ENCODE data around the gene GASK1A.
"Not testable (repeated sequence)": the region's sequence is repeated elsewhere in the genome, so short reads cannot be mapped to it uniquely, and the experiment has no call there.

The GASK1A gene

DNA sequence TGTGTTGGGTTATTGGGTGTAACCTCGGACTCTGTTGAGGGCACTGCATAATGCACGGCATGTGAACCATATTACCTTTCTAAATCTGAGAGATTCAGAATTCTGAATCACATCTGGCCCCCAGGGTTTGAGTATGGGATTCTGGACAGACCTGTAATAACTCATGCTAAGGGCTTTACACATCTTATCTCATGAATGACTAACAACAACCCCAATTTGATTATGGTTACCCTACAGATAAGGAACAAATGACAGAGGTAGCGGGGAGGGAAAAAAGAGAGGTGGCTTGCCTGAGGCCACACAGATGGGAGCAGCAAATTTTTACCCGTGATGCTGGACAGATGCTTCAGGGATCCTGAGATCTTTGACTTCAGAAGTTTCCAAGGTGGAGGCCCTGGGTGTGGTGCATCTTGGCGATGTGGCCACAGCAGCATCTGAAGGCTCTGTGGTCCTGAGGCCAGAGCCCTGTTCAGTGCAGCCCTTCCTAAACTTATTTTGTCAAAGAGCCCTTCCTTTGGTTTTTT lies 83.0 kb downstream of the GASK1A start:
- no peak for DNase-seq (ENCODE audit: low read depth)

DNA sequence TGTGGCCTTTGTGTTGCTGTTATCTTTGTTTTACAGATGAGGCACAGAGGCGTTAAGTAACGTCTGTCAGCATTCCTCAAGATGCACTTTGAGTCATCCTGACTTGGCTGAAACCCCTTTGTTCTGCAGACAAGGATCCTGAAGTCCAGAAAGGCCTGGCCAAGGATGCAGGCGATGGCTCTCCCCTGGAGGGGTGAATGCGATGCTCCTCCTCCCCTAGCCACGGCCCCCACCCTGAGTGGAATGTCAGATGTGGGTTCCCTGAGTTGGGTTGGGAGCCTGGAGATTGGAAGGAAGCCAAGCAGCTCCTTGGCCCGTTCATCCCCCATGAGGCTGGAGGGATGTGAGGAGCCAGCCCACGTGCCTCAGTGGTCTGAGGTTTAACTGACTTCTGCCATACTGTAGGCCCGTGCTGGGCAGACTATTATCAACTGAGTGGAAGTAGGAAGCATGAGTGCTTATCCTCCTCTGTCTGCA lies 83.5 kb downstream of the GASK1A start:
- no peak for DNase-seq (ENCODE audit: low read depth)

DNA sequence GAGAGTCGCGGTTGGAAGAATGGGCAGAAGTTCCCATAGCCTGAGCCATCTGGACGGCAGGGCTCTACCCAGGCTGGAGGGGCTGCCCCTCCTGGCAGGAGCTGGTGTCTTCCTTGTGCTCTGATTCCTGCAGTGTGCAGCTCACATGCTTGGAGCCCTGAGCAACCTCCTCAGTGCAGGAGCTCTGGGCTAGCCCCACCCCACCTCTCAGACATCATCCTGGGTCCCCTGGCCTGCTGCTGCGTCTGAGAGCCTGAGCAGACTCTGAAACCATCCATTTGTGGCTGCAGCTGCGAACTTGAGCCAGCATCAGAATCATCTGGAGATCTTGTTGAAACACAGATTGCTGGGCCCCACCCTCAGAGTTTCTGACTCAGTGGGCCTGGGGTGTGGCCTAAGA lies 84.0 kb downstream of the GASK1A start:
- no peak for DNase-seq (ENCODE audit: low read depth)

- DNase-seq (ENCODE audit: low read depth): not testable (repeated sequence)
These were observed 91.6 kb downstream of the GASK1A start for GRCh38 chr3:43070670-43071069.

DNA sequence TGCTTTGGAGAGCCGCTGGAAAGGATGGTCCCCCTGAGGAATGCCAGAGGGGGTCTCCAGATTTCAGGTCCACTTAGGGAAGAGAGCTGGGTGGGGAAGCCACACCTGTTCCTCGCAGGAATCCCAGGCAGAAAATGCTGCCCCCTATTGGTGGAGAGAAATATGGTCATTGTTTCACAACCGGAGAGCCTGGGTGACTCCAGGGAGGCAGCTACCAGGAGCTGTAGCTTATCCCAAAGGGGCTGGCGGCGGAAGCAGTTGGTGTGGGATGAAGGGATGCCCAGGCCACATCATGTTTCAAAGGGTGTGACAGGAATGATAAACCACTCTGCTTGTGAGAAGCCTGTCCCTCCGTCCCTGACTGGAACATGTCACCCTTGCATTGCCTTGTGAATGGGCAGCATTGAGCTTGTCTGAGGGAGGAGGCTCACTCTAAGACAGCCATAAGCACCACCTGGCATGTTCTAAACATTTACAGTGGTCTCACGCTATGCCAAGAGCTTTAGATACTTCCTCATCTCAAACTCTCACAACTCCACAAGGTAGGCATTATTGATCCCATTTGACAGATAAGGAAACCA lies 92.3 kb downstream of the GASK1A start:
- DNase-seq (ENCODE audit: low read depth): no peak

DNA sequence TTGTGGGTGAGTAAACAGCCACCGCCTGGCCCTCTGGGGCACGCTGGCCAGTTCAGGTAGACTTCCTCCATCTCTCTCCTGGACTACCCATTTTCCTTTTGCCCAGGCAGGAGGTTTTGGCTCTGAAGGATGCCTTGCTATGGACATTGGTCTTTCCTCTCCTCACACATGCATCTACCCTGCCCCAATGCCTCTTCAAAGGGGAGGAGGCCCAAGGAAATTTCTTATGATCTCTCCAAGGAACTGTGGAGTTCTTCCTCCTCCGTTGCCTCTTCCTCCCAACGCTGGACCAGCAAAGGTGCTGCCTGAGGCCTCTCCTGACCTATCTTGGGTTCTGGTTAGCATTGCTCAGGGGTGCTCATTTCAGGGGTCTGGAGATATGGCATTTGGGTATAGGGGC lies 93.2 kb downstream of the GASK1A start:
- DNase-seq (ENCODE audit: low read depth): no peak

DNA sequence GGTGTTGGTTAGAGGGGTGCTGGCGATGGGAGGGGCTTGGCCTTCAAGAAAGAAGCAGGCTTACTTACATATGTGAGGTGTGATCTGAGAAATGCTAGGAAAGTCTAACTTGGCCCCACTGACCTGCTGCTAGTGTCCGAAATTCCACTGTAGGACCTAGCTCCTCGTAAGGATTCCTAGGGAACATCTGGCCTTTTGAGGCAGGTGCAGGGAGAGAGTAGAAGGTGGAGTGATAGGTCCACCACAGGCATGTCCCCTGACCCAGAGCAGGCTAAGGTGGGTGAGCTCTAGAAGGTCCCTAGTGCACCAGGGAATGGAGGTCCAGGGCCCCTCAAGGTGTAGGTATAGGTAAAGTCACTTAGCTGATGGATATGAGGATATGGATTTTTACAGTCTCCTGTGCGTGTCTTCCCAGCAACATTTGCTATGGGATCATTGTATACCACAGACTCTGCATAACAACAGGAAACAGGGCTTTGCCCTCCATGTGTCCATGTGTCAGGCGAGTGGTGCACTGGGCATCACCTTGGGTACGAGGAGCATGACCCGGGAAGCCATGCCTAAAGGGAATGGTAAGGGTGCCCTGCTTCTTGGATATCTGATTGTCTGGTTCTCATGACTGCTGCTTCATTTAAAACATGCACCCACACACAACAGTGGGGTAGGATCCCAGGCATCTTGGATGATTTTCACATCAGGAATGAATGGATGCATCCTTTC lies 94.2 kb downstream of the GASK1A start:
- no peak for DNase-seq (ENCODE audit: low read depth)

DNA sequence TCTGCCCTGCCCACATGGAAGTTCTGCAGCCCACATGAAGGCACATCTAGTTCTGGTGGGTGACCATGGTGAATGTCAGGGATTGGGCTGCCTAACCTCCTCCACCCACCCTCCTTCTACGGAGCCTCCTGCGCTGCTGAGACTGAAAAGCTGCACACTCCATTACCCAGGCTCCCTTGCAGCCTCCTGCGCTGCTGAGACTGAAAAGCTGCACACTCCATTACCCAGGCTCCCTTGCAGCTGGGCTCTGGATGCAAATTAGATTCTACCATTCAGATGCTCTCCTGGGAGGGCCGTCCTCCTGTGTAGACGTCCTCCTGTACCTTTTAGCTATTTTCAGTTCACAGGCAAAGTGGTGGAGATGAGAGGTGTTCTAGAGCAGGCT lies 94.7 kb downstream of the GASK1A start:
- DNase-seq (ENCODE audit: low read depth): no peak

DNA sequence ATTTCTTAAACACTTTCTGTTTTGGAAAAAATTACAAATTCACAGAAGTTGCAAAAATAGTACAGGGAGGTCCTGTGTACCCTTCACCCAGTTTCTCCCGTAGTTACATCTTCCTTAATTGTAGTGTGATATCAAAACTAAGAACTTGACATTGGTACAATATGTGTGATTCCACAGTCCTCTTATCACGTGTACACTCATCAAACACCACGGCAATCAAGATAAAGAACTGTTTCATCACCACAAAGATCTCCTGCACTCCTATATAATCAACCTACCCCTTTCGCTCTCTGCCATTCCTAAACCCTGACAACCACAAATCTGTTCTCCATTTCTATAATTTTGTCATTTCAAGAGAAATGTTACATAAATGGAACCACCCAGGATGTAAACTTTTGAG lies 95.4 kb downstream of the GASK1A start:
- no peak for DNase-seq (ENCODE audit: low read depth)

- no peak for DNase-seq (ENCODE audit: low read depth)
These were observed 96.0 kb downstream of the GASK1A start for GRCh38 chr3:43074901-43075689.

DNA sequence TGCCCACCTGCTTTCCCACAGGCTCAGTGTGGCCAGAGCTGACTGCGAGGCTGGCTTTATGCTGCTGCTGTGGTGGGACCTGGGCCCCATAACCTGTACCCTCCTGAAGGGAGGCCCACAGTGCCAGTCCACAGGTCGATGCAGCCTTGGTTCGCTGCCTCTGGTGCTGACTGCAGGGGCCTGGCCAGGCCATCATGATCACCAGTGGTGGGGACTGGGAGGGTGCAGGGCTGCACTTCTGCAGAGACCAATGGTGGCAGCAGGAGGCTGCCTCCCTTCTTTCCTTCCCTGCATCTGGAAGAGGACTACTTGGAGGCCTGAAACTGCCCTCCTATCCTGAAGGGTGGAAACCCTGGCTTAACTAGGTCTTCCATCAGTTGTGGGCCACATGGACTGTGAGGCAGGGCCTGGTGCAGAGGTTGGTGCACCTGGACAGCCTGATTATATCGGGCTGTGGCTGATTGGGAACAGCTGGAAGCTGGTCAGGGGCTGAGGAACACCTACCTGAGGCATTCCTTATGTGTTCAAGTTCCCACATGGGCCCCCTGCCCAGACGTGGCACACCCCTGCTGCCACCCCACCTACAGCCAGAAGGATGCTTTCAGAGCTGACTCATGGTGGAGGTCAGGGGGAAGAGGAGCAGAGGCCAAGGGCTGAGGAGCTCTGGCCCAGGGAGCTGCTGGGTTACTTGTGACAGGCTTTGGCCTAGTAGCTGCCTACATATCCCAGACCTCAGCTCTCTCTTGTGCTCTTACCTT lies 97.0 kb downstream of the GASK1A start:
- DNase-seq (ENCODE audit: low read depth): no peak

- no peak for DNase-seq (ENCODE audit: low read depth)
These were observed 97.7 kb downstream of the GASK1A start for GRCh38 chr3:43076857-43077256.

- DNase-seq (ENCODE audit: low read depth): no peak
These were observed 98.2 kb downstream of the GASK1A start for GRCh38 chr3:43077261-43077660.

DNA sequence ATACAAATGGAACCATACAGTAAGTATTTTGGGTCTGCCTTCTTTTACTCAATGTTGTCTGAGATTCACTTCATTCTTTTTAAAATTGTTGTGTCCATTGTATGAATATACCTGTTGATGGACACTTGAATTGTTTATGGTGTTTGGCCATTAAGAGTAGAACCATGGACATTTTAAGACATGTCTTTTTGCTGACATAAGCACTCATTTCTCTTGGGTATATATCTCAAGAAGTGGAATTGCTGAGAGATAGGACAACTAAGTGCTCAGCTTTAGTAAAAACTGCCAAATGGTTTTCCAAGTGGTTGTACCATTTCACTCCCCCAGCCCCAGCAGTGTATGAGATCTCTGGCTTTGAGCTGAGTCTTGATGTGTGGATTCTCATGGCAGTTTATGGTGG lies 98.6 kb downstream of the GASK1A start:
- no peak for DNase-seq (ENCODE audit: low read depth)

DNA sequence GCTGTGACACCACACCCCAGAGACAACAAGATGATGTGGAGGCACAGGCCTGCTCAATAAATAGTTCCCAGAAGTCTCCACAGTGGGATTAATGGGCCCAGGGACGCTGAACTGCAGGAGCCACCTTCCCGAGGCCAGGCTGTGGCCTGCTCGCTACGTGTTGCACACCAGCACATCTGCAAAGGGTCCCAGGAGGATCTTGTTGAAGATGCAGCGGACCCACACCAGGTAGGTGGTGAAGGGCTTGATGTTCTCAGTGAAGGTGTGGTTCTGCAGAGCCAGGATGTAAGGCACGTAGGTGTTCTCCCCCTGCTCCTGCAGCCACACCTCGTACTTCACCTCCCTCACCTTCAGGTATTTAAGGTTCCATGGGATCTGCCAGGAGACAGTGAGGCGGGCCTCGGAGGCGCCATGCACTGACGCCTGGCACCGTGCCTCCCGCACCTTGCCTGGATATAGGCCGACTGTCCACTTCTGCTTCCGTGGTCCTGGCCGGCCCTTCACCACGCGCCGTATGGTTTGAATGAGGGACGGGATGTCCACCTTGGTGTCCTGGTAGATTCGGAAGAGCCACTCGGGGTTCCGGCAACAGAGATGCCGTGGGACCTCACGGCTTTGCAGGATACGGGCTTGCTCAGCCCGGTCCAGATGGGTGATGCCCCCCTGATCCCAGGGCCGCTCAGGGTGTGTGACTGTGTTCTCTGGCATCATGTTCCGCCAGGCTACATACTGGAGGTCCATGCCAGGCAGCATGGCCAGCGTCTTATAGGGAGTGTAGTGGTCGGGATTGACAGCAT lies 100.6 kb downstream of the GASK1A start:
- no peak for DNase-seq (ENCODE audit: low read depth)

GRCh38 chr3:43080726-43081568 lies 101.8 kb downstream of the GASK1A start:
- DNase-seq (ENCODE audit: low read depth): no peak

DNA sequence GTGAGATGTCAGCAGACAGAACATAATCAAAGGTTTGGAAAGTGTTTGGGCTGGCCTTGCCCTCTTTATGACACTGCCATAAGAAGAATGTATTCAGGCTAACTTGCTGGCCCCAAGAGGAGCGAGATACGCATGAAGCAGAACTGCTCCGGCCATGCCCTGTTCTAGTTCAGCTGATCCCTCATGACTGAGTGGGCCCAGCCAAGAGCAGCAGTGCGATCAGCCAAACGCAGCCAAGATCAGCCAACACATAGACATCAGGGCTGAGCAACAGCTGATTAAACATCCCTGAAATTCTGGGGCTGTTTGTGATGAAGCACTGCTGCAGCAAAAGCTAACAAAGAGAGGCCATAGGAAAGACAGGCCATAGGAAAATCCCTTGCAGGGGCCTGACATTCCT lies 102.7 kb downstream of the GASK1A start:
- no peak for DNase-seq (ENCODE audit: low read depth)

GRCh38 chr3:43082457-43082856 lies 103.3 kb downstream of the GASK1A start:
- no peak for DNase-seq (ENCODE audit: low read depth)

- no peak for DNase-seq (ENCODE audit: low read depth)
These were observed 107.5 kb downstream of the GASK1A start for GRCh38 chr3:43086460-43087165.

Measured in HS-5 (cell line).